Effector CD4-positive, alpha-beta T cell (primary cell): ENCODE measurements around the gene EFNA1.
"Not testable (repeated sequence)": the region's sequence is repeated elsewhere in the genome, so short reads cannot be mapped to it uniquely, and the experiment has no call there.

Source experiments
- DNase-seq: peaks from one replicate; pipeline ENCODE4 v3.0.0-alpha.2; 2020

Gene EFNA1

DNA sequence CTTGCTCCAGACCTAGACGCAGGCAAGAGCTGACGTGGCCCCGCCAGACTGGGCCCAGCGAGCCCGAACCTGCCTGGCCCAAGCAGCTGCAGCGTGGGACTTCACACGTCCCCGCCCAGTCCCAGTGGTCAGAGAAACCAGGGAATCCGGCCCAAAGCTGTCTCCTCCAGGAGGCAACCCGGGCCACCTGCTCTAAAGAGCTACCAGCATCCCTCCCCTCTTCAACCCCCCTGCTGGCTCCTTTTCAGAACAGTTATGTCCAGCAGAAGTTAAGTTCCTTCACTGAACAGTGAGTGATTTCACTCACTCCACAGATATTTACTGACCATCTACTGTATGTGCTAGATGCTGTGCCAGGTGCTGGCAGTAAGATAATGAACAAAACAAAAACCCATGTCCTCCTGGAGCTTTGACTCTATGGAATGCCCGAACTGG lies 2.1 kb upstream of the EFNA1 start:
- DNase-seq: no peak

DNA sequence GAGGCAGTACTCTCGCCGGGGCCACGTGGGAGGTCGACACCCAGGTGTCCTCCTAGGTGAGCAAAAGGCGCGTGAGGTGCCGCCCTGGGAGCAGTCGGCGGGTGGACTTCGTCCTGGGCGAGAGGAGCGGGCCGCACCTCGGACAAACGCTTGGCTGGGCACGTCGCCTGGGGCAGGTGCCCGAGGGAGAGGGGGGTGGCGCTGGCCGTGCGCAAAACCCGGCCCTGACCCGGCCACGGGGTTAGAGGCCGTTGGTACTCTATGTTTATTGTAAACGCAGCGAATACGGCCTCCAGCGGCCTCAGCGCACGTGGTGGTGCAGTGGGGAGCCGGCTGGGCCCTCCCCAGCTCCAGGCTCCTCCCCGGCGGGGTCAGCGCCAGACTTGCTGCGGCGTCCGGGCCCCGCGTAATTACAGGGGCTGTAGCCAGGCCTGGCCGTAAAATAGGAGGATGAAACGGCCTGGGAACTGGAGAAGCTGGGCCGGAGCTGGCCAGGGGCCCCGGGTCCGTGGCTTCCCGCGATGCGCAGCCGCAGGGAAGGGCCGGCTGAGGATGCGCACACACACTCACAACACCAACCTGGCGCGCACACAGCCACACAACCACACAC lies 1.6 kb upstream of the EFNA1 start:
- DNase-seq: no peak

DNA sequence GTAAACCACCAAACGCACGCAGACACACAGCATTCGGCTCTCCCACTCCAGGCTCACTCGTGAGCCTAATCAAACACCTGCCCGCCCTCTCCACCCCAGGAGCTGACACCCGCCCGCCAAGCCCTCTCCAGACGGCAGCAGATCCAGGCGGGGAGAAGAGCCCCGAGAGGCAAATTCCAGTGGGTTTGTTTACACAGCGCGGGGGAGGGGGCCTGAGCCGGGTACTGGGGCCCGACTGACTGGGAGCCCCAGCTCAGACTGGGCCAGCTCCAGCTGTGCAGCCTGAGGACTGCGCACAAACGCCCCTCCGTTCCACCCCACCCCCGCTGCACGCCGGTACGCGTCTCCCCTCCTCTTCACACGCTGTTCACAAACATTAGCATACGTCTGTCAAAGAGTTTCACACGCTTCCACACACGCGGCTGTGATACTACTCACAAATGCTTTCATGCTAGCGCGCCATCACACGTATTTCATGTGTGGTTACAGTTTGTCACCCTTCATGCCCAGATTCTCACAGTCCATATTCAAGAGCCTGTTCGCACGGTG lies 1.0 kb upstream of the EFNA1 start:
- DNase-seq: peak; percentile 27

DNA sequence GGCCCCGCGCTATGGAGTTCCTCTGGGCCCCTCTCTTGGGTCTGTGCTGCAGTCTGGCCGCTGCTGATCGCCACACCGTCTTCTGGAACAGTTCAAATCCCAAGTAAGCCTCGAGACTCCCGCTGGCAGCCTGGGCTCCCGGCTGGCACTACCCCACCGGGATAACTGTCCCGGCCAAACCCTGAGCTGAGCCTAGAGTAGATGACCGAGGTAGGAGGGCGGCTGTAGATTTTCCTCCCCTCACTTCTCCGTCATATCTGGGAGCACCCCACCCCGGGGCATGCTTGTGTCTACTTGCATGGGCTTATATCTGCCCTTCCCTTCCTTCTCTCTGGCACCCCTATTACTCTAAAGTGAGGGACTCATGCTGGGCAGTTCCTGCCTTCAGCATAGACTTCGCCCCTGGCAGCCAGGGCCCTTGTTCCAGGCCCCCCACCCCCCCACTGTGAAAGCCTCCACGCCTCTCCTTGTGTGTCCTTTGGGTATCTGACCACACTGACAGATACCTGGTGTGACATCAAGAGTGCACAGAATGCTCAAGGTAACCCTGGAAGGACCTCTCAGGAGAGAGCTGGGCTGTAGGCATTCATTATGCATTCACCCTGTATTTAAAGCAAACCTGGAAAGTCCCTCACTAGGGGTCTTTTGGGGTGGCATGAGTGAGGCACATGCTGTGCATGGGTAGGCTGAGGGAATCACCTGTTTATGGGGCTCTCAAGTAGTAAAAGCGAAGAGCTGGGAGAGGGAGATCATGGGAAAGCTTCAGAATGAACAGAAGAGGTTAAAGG lies 485 bp downstream of the EFNA1 start:
- DNase-seq: no peak

DNA sequence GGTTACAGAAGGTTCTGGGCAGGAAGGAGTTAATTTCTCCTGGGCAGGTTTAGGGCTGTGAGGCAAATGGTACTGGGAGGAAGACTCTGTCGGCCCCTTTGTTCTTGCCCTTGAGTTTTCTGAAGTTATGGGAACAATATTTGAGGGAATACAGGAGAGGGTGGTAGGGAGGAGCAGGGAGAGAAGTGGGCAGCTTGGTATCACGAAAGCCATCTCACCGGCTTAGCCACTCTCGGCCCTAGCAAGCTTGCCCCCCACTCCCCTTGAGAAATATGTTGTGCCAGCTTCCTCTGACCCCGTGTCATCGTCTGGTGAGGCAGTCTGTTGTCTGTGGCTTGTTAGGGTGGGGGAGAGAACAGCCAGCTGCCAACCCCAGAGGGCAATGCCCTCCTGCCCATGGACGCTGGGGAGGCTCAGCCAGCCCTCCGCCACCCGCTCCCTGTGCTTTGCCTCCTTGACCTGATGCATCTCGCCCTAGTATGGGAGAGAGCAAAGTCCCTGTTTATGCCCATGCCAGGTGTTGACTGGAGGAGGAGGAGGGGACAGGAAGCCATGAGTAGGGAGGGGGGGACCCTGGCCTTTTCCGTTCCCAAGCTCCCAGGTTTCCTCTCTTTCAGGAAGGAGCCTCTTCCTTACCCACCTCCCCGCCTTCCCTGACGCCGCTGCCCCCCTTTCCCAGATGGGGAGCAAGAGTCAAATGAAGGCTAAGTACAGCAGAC lies 1.2 kb downstream of the EFNA1 start:
- DNase-seq: peak; percentile 3

DNA sequence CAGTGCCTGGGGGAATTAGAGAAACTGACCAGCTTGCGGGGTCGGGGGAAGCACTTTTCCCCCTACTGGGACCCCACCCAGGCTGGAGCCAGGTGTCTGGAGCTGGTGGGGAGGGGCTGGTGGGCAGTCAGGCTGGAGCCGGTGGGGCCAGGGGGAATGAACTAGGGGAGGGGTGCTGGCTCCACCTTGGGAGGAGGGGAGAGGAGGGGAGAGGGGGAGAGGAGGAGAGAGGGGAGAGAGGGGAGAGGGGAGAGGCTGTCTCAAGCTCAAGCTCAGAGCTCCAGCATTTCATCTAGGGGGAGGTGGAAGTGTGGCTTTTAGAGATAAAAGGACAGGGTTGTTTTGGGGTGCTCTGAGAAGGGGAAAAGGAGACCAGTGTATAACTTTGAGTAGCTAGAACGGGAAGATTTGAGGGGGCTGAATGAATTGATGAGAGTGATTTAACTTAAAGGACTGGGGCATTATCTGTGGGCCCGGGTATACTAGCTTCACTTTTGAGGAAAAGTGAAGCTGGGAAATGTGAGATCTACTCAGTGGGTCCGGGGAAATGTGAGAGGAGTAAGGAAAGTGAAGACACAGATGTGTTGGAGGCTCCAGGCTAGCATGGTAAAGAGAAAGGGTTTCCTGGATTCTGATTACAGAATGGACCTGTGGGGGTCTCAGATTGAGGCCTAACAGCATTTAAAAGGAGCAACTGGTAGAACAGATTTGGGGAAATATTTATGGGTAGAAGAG lies 2.8 kb downstream of the EFNA1 start:
- no peak for DNase-seq

DNA sequence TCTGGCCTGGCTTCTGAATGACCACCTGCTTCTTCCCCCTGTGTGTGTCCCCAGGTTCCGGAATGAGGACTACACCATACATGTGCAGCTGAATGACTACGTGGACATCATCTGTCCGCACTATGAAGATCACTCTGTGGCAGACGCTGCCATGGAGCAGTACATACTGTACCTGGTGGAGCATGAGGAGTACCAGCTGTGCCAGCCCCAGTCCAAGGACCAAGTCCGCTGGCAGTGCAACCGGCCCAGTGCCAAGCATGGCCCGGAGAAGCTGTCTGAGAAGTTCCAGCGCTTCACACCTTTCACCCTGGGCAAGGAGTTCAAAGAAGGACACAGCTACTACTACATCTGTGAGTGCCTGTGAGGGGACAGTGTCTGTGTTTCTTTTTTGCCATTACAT lies 3.6 kb downstream of the EFNA1 start:
- DNase-seq: no peak

DNA sequence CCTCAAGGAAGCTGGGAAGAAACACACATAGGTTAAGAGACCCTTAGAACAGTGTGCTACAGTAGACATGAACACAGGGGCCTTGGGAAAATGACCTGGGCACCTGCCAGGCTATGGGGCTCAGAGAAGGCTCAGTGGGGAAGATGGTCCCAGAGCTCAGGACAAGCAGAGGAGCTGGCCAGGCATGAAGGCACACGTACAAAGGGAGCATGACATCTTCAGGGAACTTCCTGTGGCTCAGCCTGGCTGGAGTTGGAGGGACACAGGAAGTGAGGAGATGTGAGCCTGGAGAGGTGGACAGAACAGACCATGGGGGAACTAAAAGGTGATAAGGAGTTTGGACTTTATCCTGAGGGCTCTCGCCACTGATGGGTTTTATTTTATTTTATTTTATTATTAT lies 4.2 kb downstream of the EFNA1 start:
- no peak for DNase-seq

DNA sequence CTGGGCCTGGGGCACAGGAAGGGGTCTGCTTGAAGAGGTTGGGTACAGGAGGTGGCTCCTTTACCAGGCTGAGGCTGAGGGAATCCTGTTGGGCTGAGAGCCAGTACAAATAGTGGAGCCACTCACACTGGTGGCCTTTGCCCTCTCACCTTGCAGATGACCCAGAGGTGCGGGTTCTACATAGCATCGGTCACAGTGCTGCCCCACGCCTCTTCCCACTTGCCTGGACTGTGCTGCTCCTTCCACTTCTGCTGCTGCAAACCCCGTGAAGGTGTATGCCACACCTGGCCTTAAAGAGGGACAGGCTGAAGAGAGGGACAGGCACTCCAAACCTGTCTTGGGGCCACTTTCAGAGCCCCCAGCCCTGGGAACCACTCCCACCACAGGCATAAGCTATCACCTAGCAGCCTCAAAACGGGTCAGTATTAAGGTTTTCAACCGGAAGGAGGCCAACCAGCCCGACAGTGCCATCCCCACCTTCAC lies 6.2 kb downstream of the EFNA1 start:
- no peak for DNase-seq

DNA sequence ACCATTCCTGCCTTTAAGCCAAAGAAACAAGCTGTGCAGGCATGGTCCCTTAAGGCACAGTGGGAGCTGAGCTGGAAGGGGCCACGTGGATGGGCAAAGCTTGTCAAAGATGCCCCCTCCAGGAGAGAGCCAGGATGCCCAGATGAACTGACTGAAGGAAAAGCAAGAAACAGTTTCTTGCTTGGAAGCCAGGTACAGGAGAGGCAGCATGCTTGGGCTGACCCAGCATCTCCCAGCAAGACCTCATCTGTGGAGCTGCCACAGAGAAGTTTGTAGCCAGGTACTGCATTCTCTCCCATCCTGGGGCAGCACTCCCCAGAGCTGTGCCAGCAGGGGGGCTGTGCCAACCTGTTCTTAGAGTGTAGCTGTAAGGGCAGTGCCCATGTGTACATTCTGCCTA lies 6.6 kb downstream of the EFNA1 start:
- DNase-seq: no peak

DNA sequence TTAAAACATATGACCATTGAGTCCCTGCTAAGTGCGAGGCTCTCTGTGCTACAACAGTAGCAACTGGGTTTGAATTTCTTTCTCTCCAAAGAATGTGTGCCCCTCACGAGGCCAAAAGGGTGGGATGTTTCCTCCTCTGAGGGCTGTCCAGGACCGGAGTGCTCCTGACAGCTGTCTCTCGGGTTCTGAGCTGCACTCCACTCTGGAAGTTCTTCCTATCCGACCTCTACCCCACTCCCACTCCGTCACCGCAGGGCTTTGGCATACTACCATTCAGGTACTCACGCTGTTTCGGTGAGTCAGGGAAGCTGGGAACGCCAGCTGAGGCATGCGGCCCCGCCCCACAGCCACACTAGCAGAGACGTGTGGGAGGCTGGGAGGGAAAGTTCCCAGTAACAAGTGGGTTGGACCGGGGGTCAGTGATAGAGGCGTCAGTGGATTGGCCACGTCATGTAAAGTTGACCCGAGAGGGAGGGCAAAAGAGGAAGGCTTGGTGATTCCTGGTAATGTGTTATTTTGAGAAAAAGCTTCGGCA lies 7.3 kb downstream of the EFNA1 start:
- DNase-seq: peak; percentile 20

DNA sequence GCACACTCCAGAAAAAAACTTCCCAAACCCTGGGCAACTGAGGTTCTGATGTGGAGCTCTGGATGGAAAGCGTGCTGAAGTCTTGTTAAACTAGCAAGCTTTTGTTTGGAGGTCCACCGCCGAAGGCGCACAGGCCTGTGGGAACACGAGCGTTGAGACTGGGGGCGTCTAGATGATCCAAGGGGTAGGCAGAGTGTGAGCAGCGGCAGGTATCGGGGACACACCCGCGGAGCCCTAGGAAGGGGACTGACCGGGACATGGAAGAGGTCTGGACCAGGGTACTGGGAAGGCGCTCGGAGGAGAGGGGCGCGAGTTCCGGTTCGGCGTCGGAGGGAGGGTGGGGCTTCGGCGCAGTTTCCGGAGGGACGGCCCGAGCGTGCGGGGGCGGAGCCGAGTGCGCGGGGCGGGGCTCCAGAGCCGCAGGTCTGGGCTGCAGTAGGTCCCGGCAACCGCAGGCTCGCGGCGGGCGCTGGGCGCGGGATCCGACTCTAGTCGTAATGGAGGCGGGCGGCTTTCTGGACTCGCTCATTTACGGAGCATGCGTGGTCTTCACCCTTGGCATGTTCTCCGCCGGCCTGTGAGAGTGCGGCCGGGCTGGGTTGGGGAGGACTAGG lies 7.8 kb downstream of the EFNA1 start, which contains the start of gene SLC50A1:
SLC50A1 (plus strand) TSS at position 438 of the 614 bp plus-strand sequence; CDS start at position 498, 60 bp downstream.
- peak; percentile 87 for DNase-seq

DNA sequence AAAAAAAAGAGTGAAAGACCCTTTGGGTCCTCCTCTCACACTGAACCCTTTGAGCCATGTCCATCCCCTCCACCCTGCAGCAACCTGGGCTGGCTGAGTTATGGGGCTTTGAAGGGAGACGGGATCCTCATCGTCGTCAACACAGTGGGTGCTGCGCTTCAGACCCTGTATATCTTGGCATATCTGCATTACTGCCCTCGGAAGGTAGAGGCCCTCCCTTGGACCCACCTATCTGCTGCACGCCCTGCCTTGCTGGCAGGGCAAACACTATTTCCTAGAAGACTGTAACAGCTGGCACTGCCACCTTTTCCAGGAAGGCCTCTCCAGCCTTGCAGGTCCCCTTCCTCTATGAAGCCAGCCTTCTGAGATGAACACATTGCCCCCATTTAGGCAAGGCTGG lies 9.1 kb downstream of the EFNA1 start:
- no peak for DNase-seq

DNA sequence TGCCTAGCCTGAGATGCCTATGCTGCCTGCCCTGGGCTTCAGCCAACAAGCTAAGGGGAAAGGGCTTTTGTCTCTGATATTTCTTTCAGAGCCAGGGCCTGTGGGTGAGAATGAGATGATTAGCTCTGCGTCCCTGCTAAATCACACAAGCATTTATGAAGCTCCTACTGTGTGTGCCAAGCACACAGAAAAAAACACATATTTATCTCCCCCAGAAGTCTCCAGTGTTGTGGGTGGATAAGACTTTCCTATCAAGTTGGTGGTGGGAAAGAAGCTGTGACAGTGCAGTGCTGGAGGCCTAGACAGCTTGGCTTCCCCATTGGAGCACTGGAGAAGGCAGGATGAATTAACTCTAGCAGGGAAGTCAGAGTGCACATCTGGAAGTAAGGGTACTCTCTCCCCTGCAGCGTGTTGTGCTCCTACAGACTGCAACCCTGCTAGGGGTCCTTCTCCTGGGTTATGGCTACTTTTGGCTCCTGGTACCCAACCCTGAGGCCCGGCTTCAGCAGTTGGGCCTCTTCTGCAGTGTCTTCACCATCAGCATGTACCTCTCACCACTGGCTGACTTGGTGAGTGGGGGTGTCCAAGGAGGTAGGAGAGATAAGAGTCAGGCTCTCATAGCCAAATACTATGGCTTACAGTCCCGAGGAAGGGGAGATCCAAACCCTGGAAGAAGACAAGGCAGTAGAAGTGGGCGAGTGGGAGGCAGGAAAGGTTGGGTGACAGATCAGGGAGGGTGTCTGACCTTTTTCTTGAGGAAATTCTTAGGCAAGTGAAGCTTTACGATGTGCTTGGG lies 9.7 kb downstream of the EFNA1 start:
- no peak for DNase-seq

DNA sequence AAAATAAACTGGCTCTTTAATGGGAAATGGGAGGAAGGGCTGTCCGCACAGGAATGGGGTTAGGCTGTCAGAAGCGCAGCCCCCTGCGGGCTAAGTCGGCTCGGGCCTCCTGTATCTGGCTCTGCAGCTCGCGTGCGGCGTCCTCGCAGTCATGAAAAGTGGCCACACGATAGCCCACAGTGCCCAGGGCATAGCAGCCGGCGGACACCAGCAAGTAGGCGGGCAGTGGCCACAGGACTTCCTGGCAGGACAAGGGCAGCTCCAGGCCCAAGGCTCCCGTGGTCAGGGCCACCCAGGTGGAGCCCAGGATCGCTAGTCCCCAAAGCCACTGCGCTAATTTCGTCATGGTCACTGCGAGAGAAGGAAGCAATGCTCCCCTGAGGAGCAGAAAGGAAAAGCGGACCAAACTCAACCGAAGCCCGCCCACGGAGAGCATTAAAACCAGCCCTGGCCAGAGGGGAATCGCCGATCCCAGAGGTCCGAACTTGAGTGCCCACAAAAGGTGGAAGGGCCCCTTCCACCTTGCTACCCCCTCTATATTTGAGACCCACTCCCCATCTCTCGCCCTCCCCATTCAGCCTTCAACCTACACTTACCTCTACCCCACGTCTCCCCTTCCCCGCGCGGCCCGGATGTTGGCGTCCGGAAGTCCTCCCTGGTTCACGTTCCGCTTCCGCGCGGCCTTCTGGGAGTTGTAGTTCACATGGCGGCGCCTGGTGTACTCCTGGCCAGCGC lies 12.4 kb downstream of the EFNA1 start, which contains the start of gene DPM3:
DPM3 (minus strand) TSS at position 637 of the 735 bp plus-strand sequence; CDS start at position 346, 291 bp downstream.
- DNase-seq: peak; percentile 90

DNA sequence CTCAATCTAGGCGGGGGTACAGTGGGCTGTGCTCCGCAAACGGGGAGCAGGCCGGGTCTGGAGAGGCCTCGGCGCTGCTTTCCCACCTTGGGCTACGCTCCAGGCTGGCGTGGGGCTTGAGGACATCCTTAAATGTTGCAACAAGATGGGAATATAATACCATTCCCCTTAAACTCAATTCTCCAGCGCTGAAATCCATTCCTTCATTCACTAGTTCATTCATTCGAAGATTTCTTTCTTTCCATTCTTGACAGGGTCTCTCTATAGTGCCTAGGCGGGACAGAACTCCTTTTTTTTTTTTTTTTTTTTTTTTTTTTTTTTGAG lies 12.9 kb downstream of the EFNA1 start:
- DNase-seq: no peak

DNA sequence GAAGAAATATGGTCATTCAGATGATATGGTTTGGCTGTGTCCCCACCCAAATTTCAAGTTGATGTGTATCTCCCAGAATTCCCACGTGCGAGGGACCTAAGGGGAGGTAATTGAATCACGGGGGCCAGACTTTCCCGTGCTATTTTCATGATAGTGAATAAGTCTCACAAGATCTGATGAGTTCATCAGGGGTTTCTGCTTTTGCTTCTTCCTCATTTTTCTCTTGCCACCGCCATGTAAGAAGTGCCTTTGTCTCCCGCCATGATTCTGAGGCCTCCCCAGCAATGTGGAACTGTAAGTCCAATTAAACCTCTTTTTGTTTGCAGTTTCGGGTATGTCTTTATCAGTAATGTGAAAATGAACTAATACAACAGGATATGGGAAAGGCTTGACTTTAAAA lies 14.1 kb downstream of the EFNA1 start:
- DNase-seq: no peak

DNA sequence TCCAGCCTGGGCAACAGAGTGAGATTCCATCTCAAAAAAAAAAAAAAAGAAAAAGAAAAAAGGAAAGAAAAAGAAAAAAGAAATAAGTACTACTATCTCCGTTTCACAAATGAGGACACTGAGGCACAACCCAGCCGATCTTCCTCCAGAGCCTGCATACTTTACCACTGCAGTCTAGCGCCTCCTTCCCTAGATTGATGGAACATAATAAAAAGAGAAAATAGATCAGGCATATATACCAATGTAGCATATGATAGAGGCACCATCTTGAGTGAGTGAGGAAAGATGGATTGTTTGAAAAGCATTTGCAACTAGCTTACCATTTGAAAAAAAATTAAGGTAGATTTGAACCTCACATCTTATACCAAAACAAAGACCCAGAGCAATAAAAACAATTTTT lies 17.8 kb downstream of the EFNA1 start:
- no peak for DNase-seq

DNA sequence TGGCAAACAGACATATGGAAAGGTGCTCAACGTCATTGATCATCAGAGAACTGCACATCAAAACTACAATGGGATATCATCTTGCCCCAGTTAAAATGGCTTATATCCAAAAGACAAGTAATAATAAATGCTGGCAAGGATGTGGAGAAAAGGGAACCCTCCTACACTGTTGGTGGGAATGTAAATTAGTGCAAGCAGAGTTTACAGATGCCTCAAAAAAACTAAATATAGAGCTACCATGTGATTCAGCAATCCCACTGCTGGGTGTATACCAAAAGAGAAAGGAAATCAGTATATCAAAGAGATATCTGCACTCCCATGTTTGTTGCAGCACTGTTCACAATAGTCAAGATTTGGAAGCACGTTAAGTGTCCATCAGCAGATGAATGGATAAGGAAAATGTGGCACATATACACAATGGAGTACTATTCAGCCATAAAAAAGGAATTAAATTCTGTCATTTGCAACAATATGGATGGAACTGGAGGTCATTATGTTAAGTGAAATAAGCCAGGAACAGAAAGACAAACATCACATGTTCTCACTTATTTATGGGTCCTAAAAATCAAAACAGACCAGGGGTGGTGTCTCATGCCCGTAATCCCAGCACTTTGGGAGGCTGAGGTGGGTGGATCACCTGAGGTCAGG lies 28.4 kb downstream of the EFNA1 start:
- DNase-seq: not testable (repeated sequence)

DNA sequence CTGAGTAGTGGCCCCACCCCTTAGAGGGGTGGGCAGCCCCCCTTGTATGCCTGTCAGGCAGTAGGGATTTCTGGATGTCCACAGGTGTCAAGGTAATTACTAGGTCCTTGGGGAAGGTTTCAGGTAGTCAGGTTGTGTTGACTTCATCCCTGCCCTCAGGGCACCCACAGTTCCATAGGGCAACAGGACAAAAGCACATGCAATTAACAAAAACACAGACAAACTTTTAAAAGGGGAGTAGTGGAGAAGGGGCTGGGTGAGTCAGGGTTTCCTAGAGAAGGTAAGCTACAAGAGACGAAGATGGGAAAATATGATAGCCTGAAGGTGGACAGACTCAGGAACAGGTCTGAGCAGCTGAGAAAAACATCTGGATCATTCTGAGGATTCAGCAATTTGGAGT lies 31.3 kb downstream of the EFNA1 start:
- no peak for DNase-seq
